Measurements from ENCODE around the gene SLC17A2.
A peak's percentile ranks its signal among the peaks of the same experiment; 100 is the strongest.

The SLC17A2 gene

GRCh38 chr6:25916789-25917490 lies 13.6 kb downstream of the SLC17A2 start:
- no peak for DNase-seq

GRCh38 chr6:25916330-25916729 lies 14.2 kb downstream of the SLC17A2 start:
- DNase-seq: no peak

GRCh38 chr6:25913741-25914140 lies 16.8 kb downstream of the SLC17A2 start:
- DNase-seq: no peak

- no peak for DNase-seq
Observed at GRCh38 chr6:25911351-25911750, 19.1 kb downstream of the SLC17A2 start.

- no peak for DNase-seq
Observed at GRCh38 chr6:25907475-25908014, 22.9 kb downstream of the SLC17A2 start.

- no peak for DNase-seq
Observed at GRCh38 chr6:25903467-25904099, 26.9 kb downstream of the SLC17A2 start.

GRCh38 chr6:25902071-25902470 lies 28.4 kb downstream of the SLC17A2 start:
- DNase-seq: no peak

GRCh38 chr6:25900843-25901242 lies 29.6 kb downstream of the SLC17A2 start:
- DNase-seq: no peak

GRCh38 chr6:25899580-25900408 lies 30.7 kb downstream of the SLC17A2 start:
- no peak for DNase-seq

GRCh38 chr6:25899123-25899522 lies 31.4 kb downstream of the SLC17A2 start:
- no peak for DNase-seq

- peak; percentile 9 for DNase-seq
Observed at GRCh38 chr6:25898289-25898977, 32.1 kb downstream of the SLC17A2 start.

GRCh38 chr6:25896252-25896651 lies 34.2 kb downstream of the SLC17A2 start:
- DNase-seq: no peak

GRCh38 chr6:25895771-25896170 lies 34.7 kb downstream of the SLC17A2 start:
- DNase-seq: no peak

- no peak for DNase-seq
Observed at GRCh38 chr6:25893778-25894177, 36.7 kb downstream of the SLC17A2 start.

- DNase-seq: no peak
Observed at GRCh38 chr6:25892877-25893276, 37.6 kb downstream of the SLC17A2 start.

- peak; percentile 53 for DNase-seq
Observed at GRCh38 chr6:25889877-25890853, 40.3 kb downstream of the SLC17A2 start.

- DNase-seq: no peak
Observed at GRCh38 chr6:25888626-25889025, 41.9 kb downstream of the SLC17A2 start.

GRCh38 chr6:25886066-25886465 lies 44.4 kb downstream of the SLC17A2 start:
- no peak for DNase-seq

- no peak for DNase-seq
Observed at GRCh38 chr6:25883991-25884390, 46.5 kb downstream of the SLC17A2 start.

GRCh38 chr6:25883536-25883935 lies 47.0 kb downstream of the SLC17A2 start:
- no peak for DNase-seq

GRCh38 chr6:25882051-25882496 lies 48.4 kb downstream of the SLC17A2 start:
- DNase-seq: peak; percentile 81

- no peak for DNase-seq
Observed at GRCh38 chr6:25880601-25881000, 49.9 kb downstream of the SLC17A2 start.
